Body of pancreas (tissue), 4 donors: ENCODE measurements around the gene LSM3. TPM values are rescaled to one million over a fixed set of nuclear protein-coding genes. Genes with fewer than 3 reads are reported as not detected.

Experiments used
- ATAC-seq: fragments of 150-250 bp; one replicate; pipeline ENCODE4 v1.9.1; 2016
- DNase-seq, 4 donors: peaks; one replicate each; pipeline ENCODE4 v3.0.0-alpha.2; 2019
- H3K27ac ChIP-seq, 4 donors: fragments of 200-600 bp; sonication (generic); 1 replicate in 3 of 4; 2 replicates in 1 of 4; pipeline versions ENCODE4 v1.5.1 to v1.6.1; 2016 to 2019; ENCODE audit warnings: mild to moderate bottlenecking in 1 of 4, mixed read lengths in 1 of 4, moderate library complexity in 1 of 4
- H3K27me3 ChIP-seq, 2 donors: fragments of 200-600 bp; sonication (generic); one replicate each; pipeline ENCODE4 v1.6.0; 2016; ENCODE audit warnings: mild to moderate bottlenecking in 1 of 2
- H3K36me3 ChIP-seq, 2 donors: fragments of 200-600 bp; sonication (generic); replicated peaks in 1 of 2; 2 replicates each; pipeline ENCODE4 v1.5.1; 2016; ENCODE audit warnings: low read depth in 2 of 2; ENCODE audit not compliant: insufficient read depth in 1 of 2
- H3K4me1 ChIP-seq: fragments of 200-600 bp; sonication (generic); one replicate; pipeline ENCODE4 v1.6.0; 2016
- H3K4me3 ChIP-seq, 2 donors: fragments of 200-600 bp; sonication (generic); 1 replicate in 1 of 2; 2 replicates in 1 of 2; pipeline ENCODE4 v1.5.1; 2016 to 2019
- H3K9me3 ChIP-seq, 3 donors: fragments of 200-600 bp; sonication (generic); 1 replicate in 2 of 3; 2 replicates in 1 of 3; pipeline ENCODE4 v1.5.1; 2016
- POLR2A ChIP-seq, 3 donors: fragments of 450-650 bp; IDR thresholded peaks; one replicate each; pipeline ENCODE4 v1.6.1; 2016; ENCODE audit warnings: antibody characterized with exemption in 3 of 3, mild to moderate bottlenecking in 2 of 3
- WGBS, 2 donors: methylation state at CpG; one replicate each; pipeline ENCODE4 v1.1.5; 2017; 5-methylcytosine and 5-hydroxymethylcytosine counted together
- intact Hi-C: fragments of 100-400 bp; cut with DNase I; formaldehyde crosslinking; loops from one replicate; pipeline ENCODE4 v1.15.1; 2023
- total RNA-seq, 2 donors: library from RNA; depleted of rRNA; stranded (reverse); fragments of >200 nt; gene quantifications; one replicate each; pipeline ENCODE4 v1.1.0, GENCODE V29; 2016
- TF ChIP-seq, protein P1 (sequence below), 7 experiments: fragments of 450-650 bp in 4 of 7; fragments of 200-600 bp in 3 of 7; sonication (generic) in 3 of 7; IDR thresholded peaks; one replicate each; pipeline ENCODE4 v1.5.1; 2016 to 2019; ENCODE audit warnings: antibody characterized with exemption in 7 of 7

Gene LSM3
- total RNA-seq, 2 donors from 2014 or later, result 5.3 to 6.0 TPM

DNA sequence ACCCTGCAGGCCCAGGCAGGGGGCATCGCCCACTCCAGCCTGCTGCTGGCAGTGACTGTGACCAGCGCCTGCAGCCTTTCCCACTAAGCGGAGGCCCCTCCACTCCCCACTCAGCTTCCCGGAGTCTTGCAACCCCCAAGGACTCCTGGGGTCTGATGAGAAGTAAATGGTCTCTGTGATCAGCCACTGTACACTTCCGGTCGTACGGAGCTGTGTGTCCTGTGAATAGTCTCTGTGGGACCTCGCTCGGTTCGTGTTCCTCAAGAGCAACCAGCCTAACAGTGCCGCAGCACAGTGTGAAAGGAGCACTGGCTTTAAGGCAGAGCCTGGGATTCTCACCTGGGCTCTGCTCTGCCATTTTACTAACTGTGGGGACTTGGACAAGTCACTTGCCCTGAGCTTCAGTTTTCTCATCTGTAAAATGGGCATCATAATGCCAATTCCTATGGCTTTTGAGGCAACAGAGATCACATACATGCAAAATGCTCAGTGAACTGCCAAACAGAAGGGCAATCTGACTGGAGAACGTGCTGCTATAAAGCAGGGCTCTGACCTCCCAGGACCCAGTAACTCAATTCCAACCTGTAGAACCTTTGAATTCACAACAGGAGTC, 27.0 kb upstream of the LSM3 start:
- H3K36me3 ChIP-seq, result peaks cover 0 to 21% of the 10 kb centered on the region in 2 donors
- H3K27ac ChIP-seq, result no peak overlapping the region
- intact Hi-C loops, result no loop called here
- H3K4me3 ChIP-seq, result no peak overlapping the region
- TF ChIP-seq, protein P1, sequence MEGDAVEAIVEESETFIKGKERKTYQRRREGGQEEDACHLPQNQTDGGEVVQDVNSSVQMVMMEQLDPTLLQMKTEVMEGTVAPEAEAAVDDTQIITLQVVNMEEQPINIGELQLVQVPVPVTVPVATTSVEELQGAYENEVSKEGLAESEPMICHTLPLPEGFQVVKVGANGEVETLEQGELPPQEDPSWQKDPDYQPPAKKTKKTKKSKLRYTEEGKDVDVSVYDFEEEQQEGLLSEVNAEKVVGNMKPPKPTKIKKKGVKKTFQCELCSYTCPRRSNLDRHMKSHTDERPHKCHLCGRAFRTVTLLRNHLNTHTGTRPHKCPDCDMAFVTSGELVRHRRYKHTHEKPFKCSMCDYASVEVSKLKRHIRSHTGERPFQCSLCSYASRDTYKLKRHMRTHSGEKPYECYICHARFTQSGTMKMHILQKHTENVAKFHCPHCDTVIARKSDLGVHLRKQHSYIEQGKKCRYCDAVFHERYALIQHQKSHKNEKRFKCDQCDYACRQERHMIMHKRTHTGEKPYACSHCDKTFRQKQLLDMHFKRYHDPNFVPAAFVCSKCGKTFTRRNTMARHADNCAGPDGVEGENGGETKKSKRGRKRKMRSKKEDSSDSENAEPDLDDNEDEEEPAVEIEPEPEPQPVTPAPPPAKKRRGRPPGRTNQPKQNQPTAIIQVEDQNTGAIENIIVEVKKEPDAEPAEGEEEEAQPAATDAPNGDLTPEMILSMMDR (IDR thresholded peaks at IDR 0.05), result no peak
- no peak for TF ChIP-seq POLR2A (IDR thresholded peaks at IDR 0.05)
- WGBS, 2 donors, result 87 to 97% methylated on average over 10 to 12 of the region's 12 CpGs
- ATAC-seq (no peak), DNase-seq (no peak)
- H3K4me1 ChIP-seq, result no peaks in the 10 kb centered on the region
- H3K9me3 ChIP-seq, result no peaks in the 10 kb centered on the region
- H3K27me3 ChIP-seq, result no peaks in the 10 kb centered on the region

DNA sequence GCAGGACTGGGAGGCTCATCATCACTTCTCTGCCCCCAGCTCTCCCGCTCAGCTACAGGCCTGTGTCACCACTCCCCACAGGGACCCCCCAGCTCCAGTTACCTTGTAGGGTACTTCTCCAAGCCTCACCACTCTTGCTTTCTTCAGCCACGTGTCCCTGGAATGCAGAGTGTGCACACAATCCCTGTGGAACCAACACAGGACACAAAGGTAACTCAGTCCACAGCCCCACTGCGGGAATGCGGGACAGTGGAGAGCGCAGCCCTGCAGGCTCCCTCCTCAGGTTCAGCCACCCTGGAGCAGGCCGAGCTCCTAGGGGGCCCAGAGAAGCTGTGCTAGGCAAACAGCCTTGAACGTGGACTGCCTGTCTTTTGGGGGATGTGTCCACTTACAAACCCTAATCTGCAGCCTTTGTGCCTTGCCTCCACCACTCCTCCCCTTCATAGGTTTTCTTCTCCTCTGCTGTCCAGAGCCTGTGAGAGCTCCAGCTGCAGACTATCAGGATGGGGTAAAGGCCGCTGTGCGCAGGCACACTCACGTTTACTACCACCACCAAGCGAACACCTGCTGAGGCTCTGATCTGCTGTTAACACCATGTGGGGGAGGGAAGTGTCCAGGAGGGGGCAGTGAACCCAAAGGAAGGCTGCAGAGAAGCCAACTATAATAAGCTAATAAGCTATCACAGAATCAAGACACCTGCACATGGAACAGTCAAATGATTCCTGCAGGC, 26.2 kb upstream of the LSM3 start:
- H3K36me3 ChIP-seq, result peaks cover 0 to 25% of the 10 kb centered on the region in 2 donors
- 89 to 93% methylated on average over 11 of the region's 11 CpGs for WGBS, 2 donors
- H3K4me1 ChIP-seq, result no peaks in the 10 kb centered on the region
- no peaks in the 10 kb centered on the region for H3K27me3 ChIP-seq
- intact Hi-C loops, result no loop called here
- DNase-seq (no peak), ATAC-seq (no peak)
- no peak overlapping the region for H3K27ac ChIP-seq
- no peaks in the 10 kb centered on the region for H3K9me3 ChIP-seq
- H3K4me3 ChIP-seq, result no peak overlapping the region
- TF ChIP-seq, protein P1 (IDR thresholded peaks at IDR 0.05), result no peak
- no peak for TF ChIP-seq POLR2A (IDR thresholded peaks at IDR 0.05)

DNA sequence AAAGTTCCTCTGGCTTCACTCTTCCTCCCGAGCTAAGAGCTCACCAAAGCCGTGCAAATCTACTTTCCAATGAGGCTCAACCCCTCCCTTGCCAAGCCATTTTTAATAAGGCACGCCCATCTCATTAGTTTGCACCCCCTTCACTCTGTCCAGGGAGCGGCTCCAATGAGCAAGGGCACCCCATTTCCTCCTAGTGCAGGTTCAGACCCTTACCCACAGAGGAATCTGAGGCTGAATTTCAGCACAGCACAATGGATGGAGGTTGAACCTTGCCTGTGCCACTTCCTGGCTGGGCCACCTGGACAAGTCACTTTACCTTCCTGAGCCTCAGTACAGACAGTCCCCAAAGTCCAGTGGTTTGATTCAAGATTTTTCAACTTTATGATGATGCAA, 25.7 kb upstream of the LSM3 start:
- Histone ChIP-seq H3K4me1 (no peaks in the 10 kb centered on the region), H3K9me3 (no peaks in the 10 kb centered on the region), H3K27ac (no peak overlapping the region), H3K27me3 (no peaks in the 10 kb centered on the region), H3K4me3 (no peak overlapping the region), H3K36me3 (peaks cover 0 to 27% of the 10 kb centered on the region in 2 donors)
- DNase-seq (no peak), ATAC-seq (no peak)
- WGBS, 2 donors, result 87 to 88% methylated on average over 4 of the region's 4 CpGs
- TF ChIP-seq, protein P1 (IDR thresholded peaks at IDR 0.05), result no peak
- TF ChIP-seq POLR2A (IDR thresholded peaks at IDR 0.05), result no peak
- intact Hi-C loops, result no loop called here

DNA sequence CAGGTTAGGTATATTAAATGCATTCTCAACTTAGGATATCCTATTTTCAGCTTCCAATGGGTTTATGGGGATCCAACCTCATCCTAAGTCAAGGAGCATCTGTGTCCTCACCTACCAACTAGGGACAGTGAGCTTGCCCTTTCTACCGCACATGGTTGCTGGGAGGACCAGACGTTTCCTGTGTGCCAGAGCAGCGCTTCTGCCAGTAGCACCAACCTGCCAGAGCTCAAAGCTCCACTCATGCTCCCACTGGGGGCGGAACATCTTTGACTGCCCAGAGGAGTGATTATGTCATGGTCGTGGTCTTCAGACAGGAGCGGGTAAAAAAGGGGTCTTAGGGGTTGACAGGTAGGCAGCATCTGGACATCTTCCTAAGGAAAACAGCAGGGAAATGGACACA, 25.0 kb upstream of the LSM3 start:
- Histone ChIP-seq H3K27me3 (no peaks in the 10 kb centered on the region), H3K27ac (no peak overlapping the region), H3K9me3 (no peaks in the 10 kb centered on the region), H3K4me1 (no peaks in the 10 kb centered on the region), H3K36me3 (peaks cover 0 to 29% of the 10 kb centered on the region in 2 donors), H3K4me3 (no peak overlapping the region)
- ATAC-seq, result no peak
- TF ChIP-seq POLR2A (IDR thresholded peaks at IDR 0.05), result no peak
- TF ChIP-seq, protein P1 (IDR thresholded peaks at IDR 0.05), result no peak
- intact Hi-C loops, result no loop called here
- DNase-seq, result no peak
- WGBS, 2 donors, result 92 to 97% methylated on average over 6 of the region's 6 CpGs
